ENCODE measurements around the gene SLC25A11.

SLC25A11 gene

DNA sequence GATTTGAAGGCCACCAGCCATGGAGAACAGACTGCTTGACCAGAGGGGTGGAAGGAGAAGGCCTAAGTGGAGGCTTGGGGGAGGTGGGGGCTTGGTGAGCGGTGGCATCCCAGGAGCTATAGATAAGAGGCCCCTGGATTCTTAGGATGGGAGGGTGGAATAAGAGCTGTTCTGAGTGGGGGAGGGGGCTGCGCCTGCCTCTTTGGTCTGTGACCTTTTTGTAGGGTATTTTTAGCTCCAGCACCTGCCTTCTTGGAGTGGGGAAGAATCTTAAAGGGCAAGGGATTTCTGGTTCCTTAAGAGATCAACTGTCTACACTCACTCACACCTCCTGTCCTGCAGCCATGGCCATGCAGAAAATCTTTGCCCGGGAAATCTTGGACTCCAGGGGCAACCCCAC is 11.6 kb upstream of the SLC25A11 start:
- no CpG with 5 or more reads among the region's 3 CpGs for WGBS (ENCODE audit: extremely low coverage, insufficient coverage, low lambda C conversion rate)
- Histone ChIP-seq H3K79me2 (ENCODE audit: control insufficient read depth, insufficient read depth, low read length) (peaks cover 17% of the 10 kb centered on the region), H3K27ac (ENCODE audit: low read depth, low read length) (peak overlapping the region; percentile 99), H3K36me3 (ENCODE audit: control insufficient read depth, insufficient read depth, low read length) (peaks cover 4% of the 10 kb centered on the region), H4K8ac (ENCODE audit: low read depth, low read length) (no peak overlapping the region), H2AK5ac (ENCODE audit: low read length) (peak overlapping the region; percentile 78), H3K79me1 (ENCODE audit: low read length) (peaks cover 2% of the 10 kb centered on the region), H3K18ac (ENCODE audit: low read length) (peak overlapping the region; percentile 65), H3K4me2 (ENCODE audit: low read length) (peak overlapping the region; percentile 95), H3K27me3 (ENCODE audit: insufficient read depth, low read length, poor library complexity) (no peaks in the 10 kb centered on the region), H3K9ac (ENCODE audit: low read length) (peak overlapping the region; percentile 97), H3K4me1 (ENCODE audit: control insufficient read depth, low read depth, low read length) (peaks cover 11% of the 10 kb centered on the region), H4K5ac (ENCODE audit: low read length) (no peak overlapping the region), H2BK5ac (ENCODE audit: low read length) (peak overlapping the region; percentile 56), H2BK120ac (ENCODE audit: low read depth, low read length) (peak overlapping the region; percentile 18), H3K23ac (ENCODE audit: low read length) (no peak overlapping the region), H3K4ac (ENCODE audit: low read depth, low read length) (peak overlapping the region; percentile 71), H3K56ac (ENCODE audit: low read length) (peak overlapping the region; percentile 98), H3K4me3 (ENCODE audit: low read length) (no peak overlapping the region), H2BK15ac (replicated peaks; ENCODE audit: low read depth) (peak overlapping the region; percentile 20)
- peak; percentile 54 for DNase-seq

DNA sequence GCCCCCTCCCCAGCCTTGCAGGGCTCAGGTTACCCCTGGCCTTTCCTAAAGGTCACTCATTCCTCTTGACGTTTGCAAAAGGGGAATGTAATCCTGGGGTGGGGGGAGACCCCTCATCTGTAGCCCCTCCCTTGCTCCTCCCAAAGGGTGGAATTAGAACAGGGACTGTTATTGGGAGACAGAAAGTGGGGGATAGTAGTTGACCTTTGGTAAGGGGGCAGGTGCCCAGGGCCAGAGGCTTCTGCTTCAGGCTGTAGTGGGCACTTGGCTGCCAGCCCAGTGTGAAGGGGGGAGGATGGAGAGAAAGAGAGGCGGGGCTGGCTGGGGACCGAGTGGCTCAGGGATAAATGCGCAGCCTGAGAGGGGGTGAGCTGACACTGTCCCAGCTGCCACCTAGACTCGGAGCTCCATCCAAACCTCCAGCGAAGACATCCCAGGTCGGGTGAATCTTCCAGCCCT is 10.9 kb upstream of the SLC25A11 start, which contains the start of gene ENO3:
TSS of gene ENO3 (plus strand) at position 374 of the 459 bp plus-strand sequence. CDS start 711 bp downstream, outside the sequence.
- peaks cover 24% of the 10 kb centered on the region for H3K79me2 ChIP-seq (ENCODE audit: control insufficient read depth, insufficient read depth, low read length)
- H3K27me3 ChIP-seq (ENCODE audit: insufficient read depth, low read length, poor library complexity): no peaks in the 10 kb centered on the region
- H3K4ac ChIP-seq (ENCODE audit: low read depth, low read length): peak within 1 kb of the TSS; percentile 99
- peak within 1 kb of the TSS; percentile 96 for H2BK5ac ChIP-seq (ENCODE audit: low read length)
- H3K23ac ChIP-seq (ENCODE audit: low read length): peak within 1 kb of the TSS; percentile 94
- H3K36me3 ChIP-seq (ENCODE audit: control insufficient read depth, insufficient read depth, low read length): peaks cover 10% of the 10 kb centered on the region
- H2AK5ac ChIP-seq (ENCODE audit: low read length): peak within 1 kb of the TSS; percentile 82
- H3K4me1 ChIP-seq (ENCODE audit: control insufficient read depth, low read depth, low read length): peaks cover 15% of the 10 kb centered on the region
- H3K9ac ChIP-seq (ENCODE audit: low read length): peak within 1 kb of the TSS; percentile 97
- peak within 1 kb of the TSS; percentile 99 for H3K18ac ChIP-seq (ENCODE audit: low read length)
- peak within 1 kb of the TSS; percentile 95 for H3K4me2 ChIP-seq (ENCODE audit: low read length)
- H4K8ac ChIP-seq (ENCODE audit: low read depth, low read length): peak within 1 kb of the TSS; percentile 77
- H3K4me3 ChIP-seq (ENCODE audit: low read length): peak within 1 kb of the TSS; percentile 72
- peak within 1 kb of the TSS; percentile 99 for H3K27ac ChIP-seq (ENCODE audit: low read depth, low read length)
- DNase-seq: peak; percentile 35
- H2BK15ac ChIP-seq (replicated peaks; ENCODE audit: low read depth): peak within 1 kb of the TSS; percentile 20
- H3K56ac ChIP-seq (ENCODE audit: low read length): peak within 1 kb of the TSS; percentile 98
- H3K79me1 ChIP-seq (ENCODE audit: low read length): peaks cover 4% of the 10 kb centered on the region
- no peak within 1 kb of the TSS for H4K5ac ChIP-seq (ENCODE audit: low read length)
- no CpG with 5 or more reads among the region's 7 CpGs for WGBS (ENCODE audit: extremely low coverage, insufficient coverage, low lambda C conversion rate)
- peak within 1 kb of the TSS; percentile 62 for H2BK120ac ChIP-seq (ENCODE audit: low read depth, low read length)

DNA sequence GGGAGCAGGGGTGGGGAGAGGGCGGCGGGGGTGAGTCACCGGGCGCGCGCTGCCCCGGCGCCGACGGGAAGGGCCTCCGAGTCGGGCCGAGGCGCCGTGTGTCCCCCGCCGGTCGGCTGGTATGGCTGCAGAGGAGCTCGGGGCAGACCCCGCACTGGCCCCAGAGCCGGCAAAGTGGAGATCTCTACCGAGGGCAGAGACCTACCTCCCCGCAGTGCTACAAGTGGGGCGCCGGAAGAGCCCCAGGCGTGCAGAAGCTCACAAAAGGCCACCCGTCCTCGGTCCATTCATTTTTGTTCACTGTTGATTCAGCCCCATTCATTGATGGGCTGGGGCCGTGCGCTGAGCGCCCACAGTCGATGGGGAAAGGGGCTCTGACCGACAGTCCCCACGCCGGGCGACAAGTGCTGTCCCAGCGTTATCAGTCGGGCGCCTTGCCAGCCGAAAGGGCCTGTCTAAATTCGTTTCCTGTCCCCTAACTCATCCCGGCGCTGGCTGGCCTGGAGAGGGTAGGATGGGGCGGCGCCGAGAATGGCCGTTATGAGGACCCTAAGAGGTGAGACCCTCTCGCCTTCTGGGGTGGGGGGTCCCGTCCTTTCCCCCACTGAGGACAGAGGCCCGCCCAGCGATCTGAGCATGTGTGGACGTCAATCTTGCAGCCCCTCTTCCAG is 10.4 kb upstream of the SLC25A11 start:
- H3K4ac ChIP-seq (ENCODE audit: low read depth, low read length): peak overlapping the region; percentile 99
- H3K27ac ChIP-seq (ENCODE audit: low read depth, low read length): peak overlapping the region; percentile 99
- WGBS (ENCODE audit: extremely low coverage, insufficient coverage, low lambda C conversion rate): no CpG with 5 or more reads among the region's 52 CpGs
- peaks cover 30% of the 10 kb centered on the region for H3K79me2 ChIP-seq (ENCODE audit: control insufficient read depth, insufficient read depth, low read length)
- H4K8ac ChIP-seq (ENCODE audit: low read depth, low read length): peak overlapping the region; percentile 77
- peak overlapping the region; percentile 98 for H3K56ac ChIP-seq (ENCODE audit: low read length)
- H4K5ac ChIP-seq (ENCODE audit: low read length): no peak overlapping the region
- H3K27me3 ChIP-seq (ENCODE audit: insufficient read depth, low read length, poor library complexity): no peaks in the 10 kb centered on the region
- H3K9ac ChIP-seq (ENCODE audit: low read length): peak overlapping the region; percentile 97
- no peak overlapping the region for H2BK15ac ChIP-seq (replicated peaks; ENCODE audit: low read depth)
- H3K36me3 ChIP-seq (ENCODE audit: control insufficient read depth, insufficient read depth, low read length): peaks cover 11% of the 10 kb centered on the region
- H3K79me1 ChIP-seq (ENCODE audit: low read length): peaks cover 6% of the 10 kb centered on the region
- H2BK120ac ChIP-seq (ENCODE audit: low read depth, low read length): peak overlapping the region; percentile 62
- H3K23ac ChIP-seq (ENCODE audit: low read length): peak overlapping the region; percentile 94
- peak overlapping the region; percentile 99 for H3K18ac ChIP-seq (ENCODE audit: low read length)
- H3K4me3 ChIP-seq (ENCODE audit: low read length): peak overlapping the region; percentile 72
- H3K4me2 ChIP-seq (ENCODE audit: low read length): peak overlapping the region; percentile 95
- peak overlapping the region; percentile 96 for H2BK5ac ChIP-seq (ENCODE audit: low read length)
- H2AK5ac ChIP-seq (ENCODE audit: low read length): peak overlapping the region; percentile 82
- H3K4me1 ChIP-seq (ENCODE audit: control insufficient read depth, low read depth, low read length): peaks cover 15% of the 10 kb centered on the region
- peak; percentile 71 for DNase-seq

DNA sequence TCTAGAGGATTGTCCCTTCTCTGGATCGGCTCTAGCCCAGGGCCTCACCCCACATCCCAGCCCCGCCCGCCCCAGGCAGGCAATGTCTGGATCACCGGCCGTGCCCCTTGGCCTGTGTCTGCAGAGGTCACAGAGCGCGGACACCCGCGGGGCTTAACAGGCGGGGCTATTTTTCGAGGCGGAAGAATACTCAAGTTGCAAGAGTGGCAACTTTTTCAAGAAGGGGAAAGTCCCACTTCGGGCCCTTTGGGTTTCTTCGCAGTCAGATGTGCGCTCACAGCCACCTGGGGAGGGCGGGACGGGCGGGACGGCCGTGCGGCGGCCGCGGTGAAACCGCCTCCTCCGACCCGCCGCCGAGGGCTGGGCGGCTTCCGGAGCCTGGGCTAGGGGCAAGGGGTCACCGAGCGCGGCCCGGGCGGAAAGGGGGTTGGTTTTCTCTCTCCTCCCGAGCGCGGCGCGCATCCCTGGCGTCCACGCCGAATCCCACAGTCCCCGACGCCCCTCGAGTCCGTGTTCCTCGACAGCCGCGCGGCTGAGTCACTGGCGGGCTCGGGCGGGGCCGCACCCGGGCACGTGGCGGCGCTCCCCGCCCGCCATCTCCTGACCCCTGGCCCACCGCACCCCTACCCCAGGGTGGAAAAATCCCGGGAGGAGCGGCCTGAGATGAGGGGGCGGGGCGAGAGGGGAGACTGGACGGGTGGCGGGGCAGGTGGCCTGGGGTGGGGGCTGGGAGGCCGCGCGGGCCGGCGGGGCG is 9.7 kb upstream of the SLC25A11 start:
- Histone ChIP-seq H3K23ac (ENCODE audit: low read length) (peak overlapping the region; percentile 94), H3K9ac (ENCODE audit: low read length) (peak overlapping the region; percentile 95), H3K79me2 (ENCODE audit: control insufficient read depth, insufficient read depth, low read length) (peaks cover 36% of the 10 kb centered on the region), H3K36me3 (ENCODE audit: control insufficient read depth, insufficient read depth, low read length) (peaks cover 12% of the 10 kb centered on the region), H4K5ac (ENCODE audit: low read length) (no peak overlapping the region), H4K8ac (ENCODE audit: low read depth, low read length) (peak overlapping the region; percentile 95), H3K4me2 (ENCODE audit: low read length) (peak overlapping the region; percentile 75), H2BK120ac (ENCODE audit: low read depth, low read length) (peak overlapping the region; percentile 50), H2BK15ac (replicated peaks; ENCODE audit: low read depth) (no peak overlapping the region), H2AK5ac (ENCODE audit: low read length) (no peak overlapping the region), H3K4ac (ENCODE audit: low read depth, low read length) (peak overlapping the region; percentile 100), H3K4me3 (ENCODE audit: low read length) (peak overlapping the region; percentile 75), H3K56ac (ENCODE audit: low read length) (peak overlapping the region; percentile 94), H3K27ac (ENCODE audit: low read depth, low read length) (peak overlapping the region; percentile 100), H2BK5ac (ENCODE audit: low read length) (peak overlapping the region; percentile 96), H3K79me1 (ENCODE audit: low read length) (peaks cover 8% of the 10 kb centered on the region), H3K27me3 (ENCODE audit: insufficient read depth, low read length, poor library complexity) (no peaks in the 10 kb centered on the region), H3K18ac (ENCODE audit: low read length) (peak overlapping the region; percentile 99), H3K4me1 (ENCODE audit: control insufficient read depth, low read depth, low read length) (peaks cover 15% of the 10 kb centered on the region)
- peak; percentile 90 for DNase-seq
- WGBS (ENCODE audit: extremely low coverage, insufficient coverage, low lambda C conversion rate): no CpG with 5 or more reads among the region's 75 CpGs

DNA sequence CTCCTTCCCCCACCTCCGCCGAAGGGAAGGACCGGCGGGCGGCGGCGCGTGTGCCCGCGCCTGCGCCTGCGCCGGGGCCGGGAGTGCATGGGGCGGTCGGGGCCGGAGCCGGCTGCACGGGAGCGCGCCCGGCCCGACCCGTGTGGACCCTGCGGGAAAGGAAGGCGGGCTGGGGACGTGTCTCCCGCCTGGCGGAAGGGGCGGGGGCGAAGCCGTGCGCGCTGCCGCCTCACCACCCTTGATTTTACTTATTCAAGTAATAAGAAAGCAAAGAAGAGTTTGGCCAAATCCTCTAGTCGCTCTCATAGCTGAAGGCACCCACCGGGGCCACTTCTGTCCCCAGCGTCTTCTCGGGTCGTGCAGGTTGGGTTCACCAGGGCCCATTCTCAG is 9.1 kb upstream of the SLC25A11 start:
- H2BK120ac ChIP-seq (ENCODE audit: low read depth, low read length): peak overlapping the region; percentile 50
- peaks cover 15% of the 10 kb centered on the region for H3K4me1 ChIP-seq (ENCODE audit: control insufficient read depth, low read depth, low read length)
- H3K56ac ChIP-seq (ENCODE audit: low read length): peak overlapping the region; percentile 94
- peaks cover 15% of the 10 kb centered on the region for H3K36me3 ChIP-seq (ENCODE audit: control insufficient read depth, insufficient read depth, low read length)
- H4K5ac ChIP-seq (ENCODE audit: low read length): no peak overlapping the region
- peak overlapping the region; percentile 100 for H3K27ac ChIP-seq (ENCODE audit: low read depth, low read length)
- no CpG with 5 or more reads among the region's 40 CpGs for WGBS (ENCODE audit: extremely low coverage, insufficient coverage, low lambda C conversion rate)
- peak overlapping the region; percentile 94 for H3K23ac ChIP-seq (ENCODE audit: low read length)
- H3K4me2 ChIP-seq (ENCODE audit: low read length): peak overlapping the region; percentile 75
- DNase-seq: peak; percentile 94
- peaks cover 38% of the 10 kb centered on the region for H3K79me2 ChIP-seq (ENCODE audit: control insufficient read depth, insufficient read depth, low read length)
- H2AK5ac ChIP-seq (ENCODE audit: low read length): peak overlapping the region; percentile 27
- H3K4me3 ChIP-seq (ENCODE audit: low read length): peak overlapping the region; percentile 75
- peak overlapping the region; percentile 100 for H3K4ac ChIP-seq (ENCODE audit: low read depth, low read length)
- H3K18ac ChIP-seq (ENCODE audit: low read length): peak overlapping the region; percentile 99
- H4K8ac ChIP-seq (ENCODE audit: low read depth, low read length): peak overlapping the region; percentile 95
- peak overlapping the region; percentile 96 for H2BK5ac ChIP-seq (ENCODE audit: low read length)
- H2BK15ac ChIP-seq (replicated peaks; ENCODE audit: low read depth): no peak overlapping the region
- H3K79me1 ChIP-seq (ENCODE audit: low read length): peaks cover 11% of the 10 kb centered on the region
- no peaks in the 10 kb centered on the region for H3K27me3 ChIP-seq (ENCODE audit: insufficient read depth, low read length, poor library complexity)
- H3K9ac ChIP-seq (ENCODE audit: low read length): peak overlapping the region; percentile 95

Measured in mesendoderm (in vitro differentiated cells).